ENCODE data around the gene TRIP6. TPM values are rescaled to one million over a fixed set of nuclear protein-coding genes. Genes with fewer than 3 reads are reported as not detected.

Gene TRIP6
- total and polyA plus RNA-seq, 2 experiments from 2014 or later, result 57.5 to 70.3 TPM

- H3K27me3 ChIP-seq, result no peaks in the 10 kb centered on the region
- TF ChIP-seq EZH2 (IDR thresholded peaks at IDR 0.05; ENCODE audit: borderline replicate concordance), result no peak
- no peak for TF ChIP-seq EZH2phosphoT487 (IDR thresholded peaks at IDR 0.05; ENCODE audit: low read depth, severe bottlenecking, unreplicated experiment)
- no peak for TF ChIP-seq CTCF (IDR thresholded peaks at IDR 0.05; ENCODE audit: poor library complexity)
- no peak overlapping the region for H3K27ac ChIP-seq
- H3K4me3 ChIP-seq, result no peak overlapping the region
- H3K4me1 ChIP-seq (ENCODE audit: insufficient read depth), result peaks cover 31% of the 10 kb centered on the region
- WGBS (ENCODE audit: low lambda C conversion rate, missing lambda C conversion rate), result 87% methylated on average over 7 of the region's 7 CpGs
- no peaks in the 10 kb centered on the region for H3K36me3 ChIP-seq (replicated peaks; ENCODE audit: insufficient read depth, low read depth)
- H2AFZ ChIP-seq, result no peak overlapping the region
- no peak for DNase-seq (ENCODE audit: low spot score)
- no peaks in the 10 kb centered on the region for H3K9me2 ChIP-seq (replicated peaks; ENCODE audit: insufficient read depth)
- peaks cover 61% of the 10 kb centered on the region for H4K20me1 ChIP-seq (ENCODE audit: insufficient read depth, poor library complexity, severe bottlenecking)
- H3K79me2 ChIP-seq, result peaks cover 80% of the 10 kb centered on the region
- H3K4me2 ChIP-seq, result no peak overlapping the region
- H3K9me3 ChIP-seq (ENCODE audit: low read depth), result no peaks in the 10 kb centered on the region
These were observed 10.8 kb downstream of the TRIP6 start for GRCh38 chr7:100878013-100878412.

GRCh38 chr7:100878685-100879084, 11.5 kb downstream of the TRIP6 start:
- Histone ChIP-seq H3K4me2 (no peak overlapping the region), H3K27ac (no peak overlapping the region), H3K4me1 (ENCODE audit: insufficient read depth) (peaks cover 31% of the 10 kb centered on the region), H3K9me2 (replicated peaks; ENCODE audit: insufficient read depth) (no peaks in the 10 kb centered on the region), H4K20me1 (ENCODE audit: insufficient read depth, poor library complexity, severe bottlenecking) (peaks cover 61% of the 10 kb centered on the region), H3K4me3 (no peak overlapping the region), H3K9me3 (ENCODE audit: low read depth) (no peaks in the 10 kb centered on the region), H3K36me3 (replicated peaks; ENCODE audit: insufficient read depth, low read depth) (no peaks in the 10 kb centered on the region), H3K27me3 (no peaks in the 10 kb centered on the region), H3K79me2 (peaks cover 86% of the 10 kb centered on the region), H2AFZ (no peak overlapping the region)
- 88% methylated on average over 6 of the region's 6 CpGs for WGBS (ENCODE audit: low lambda C conversion rate, missing lambda C conversion rate)
- TF ChIP-seq EZH2 (IDR thresholded peaks at IDR 0.05; ENCODE audit: borderline replicate concordance) (no peak), EZH2phosphoT487 (IDR thresholded peaks at IDR 0.05; ENCODE audit: low read depth, severe bottlenecking, unreplicated experiment) (no peak), CTCF (IDR thresholded peaks at IDR 0.05; ENCODE audit: poor library complexity) (no peak)
- DNase-seq (ENCODE audit: low spot score), result no peak

GRCh38 chr7:100879685-100880261, 12.6 kb downstream of the TRIP6 start:
- Histone ChIP-seq H3K4me1 (ENCODE audit: insufficient read depth) (peaks cover 23% of the 10 kb centered on the region), H3K79me2 (peaks cover 95% of the 10 kb centered on the region), H3K36me3 (replicated peaks; ENCODE audit: insufficient read depth, low read depth) (no peaks in the 10 kb centered on the region), H3K27me3 (no peaks in the 10 kb centered on the region), H3K27ac (no peak overlapping the region), H3K9me3 (ENCODE audit: low read depth) (no peaks in the 10 kb centered on the region), H2AFZ (no peak overlapping the region), H4K20me1 (ENCODE audit: insufficient read depth, poor library complexity, severe bottlenecking) (peaks cover 65% of the 10 kb centered on the region), H3K4me3 (no peak overlapping the region), H3K9me2 (replicated peaks; ENCODE audit: insufficient read depth) (no peaks in the 10 kb centered on the region), H3K4me2 (no peak overlapping the region)
- TF ChIP-seq EZH2phosphoT487 (IDR thresholded peaks at IDR 0.05; ENCODE audit: low read depth, severe bottlenecking, unreplicated experiment) (no peak), EZH2 (IDR thresholded peaks at IDR 0.05; ENCODE audit: borderline replicate concordance) (no peak), CTCF (IDR thresholded peaks at IDR 0.05; ENCODE audit: poor library complexity) (no peak)
- no peak for DNase-seq (ENCODE audit: low spot score)
- 86% methylated on average over 10 of the region's 11 CpGs for WGBS (ENCODE audit: low lambda C conversion rate, missing lambda C conversion rate)
